Measurements from ENCODE around the gene PCNX4.
"Not testable (repeated sequence)": the region's sequence is repeated elsewhere in the genome, so short reads cannot be mapped to it uniquely, and the experiment has no call there.

PCNX4 gene

DNA sequence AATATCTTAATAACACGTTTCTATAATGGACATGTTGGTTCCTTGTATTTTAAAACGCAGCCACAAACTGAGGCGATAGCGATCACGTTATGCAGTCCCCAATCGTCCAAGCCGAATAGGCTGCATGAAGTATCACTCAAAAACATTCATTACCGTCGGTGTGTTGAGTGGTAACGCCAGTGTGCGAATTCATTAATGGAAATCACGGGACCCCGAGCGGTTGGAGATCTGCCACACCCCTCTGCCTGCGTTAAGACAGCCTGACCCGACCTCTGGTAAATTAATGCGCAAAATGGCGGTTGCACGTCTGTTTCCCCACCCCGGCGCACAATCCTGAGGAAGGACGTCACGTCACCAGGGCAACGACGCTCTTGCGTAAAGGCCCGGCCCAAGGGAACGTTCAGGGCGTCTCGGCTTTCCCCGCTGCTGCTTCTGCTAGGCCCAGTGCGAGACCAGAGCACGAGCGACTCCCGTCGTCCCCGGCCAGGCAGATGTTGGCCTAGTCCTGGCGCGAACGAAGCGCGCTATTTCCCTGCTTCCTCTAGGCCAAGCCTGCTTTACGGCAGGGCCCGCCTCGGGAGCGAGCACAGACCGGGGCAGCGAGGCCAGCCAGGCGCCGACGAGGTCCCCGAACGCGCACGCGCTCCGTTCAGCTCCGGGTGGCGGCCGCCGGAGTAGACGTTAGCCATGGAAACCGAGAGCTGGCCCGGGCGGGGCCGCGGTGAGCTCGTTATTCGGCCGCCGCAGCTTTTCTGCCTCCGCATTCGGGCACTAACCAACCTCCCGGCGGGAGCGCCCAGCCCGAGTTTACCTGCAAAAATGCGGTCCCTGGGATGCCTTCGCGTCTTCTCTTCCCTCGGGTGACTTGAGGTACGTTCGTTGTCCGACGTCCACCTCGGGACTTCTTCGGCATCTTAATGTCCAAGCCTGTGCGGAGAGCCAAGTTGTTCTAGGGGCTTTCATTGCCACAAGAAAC lies at the start of gene PCNX4:
Gene PCNX4, plus strand, starts transcription at position 374 of the 976 bp plus-strand sequence. CDS start 15,716 bp downstream, outside the sequence.
- H3K4me3 ChIP-seq (ENCODE audit: low read depth, low read length), result peak within 1 kb of the TSS; percentile 60
- TF ChIP-seq, protein P1, sequence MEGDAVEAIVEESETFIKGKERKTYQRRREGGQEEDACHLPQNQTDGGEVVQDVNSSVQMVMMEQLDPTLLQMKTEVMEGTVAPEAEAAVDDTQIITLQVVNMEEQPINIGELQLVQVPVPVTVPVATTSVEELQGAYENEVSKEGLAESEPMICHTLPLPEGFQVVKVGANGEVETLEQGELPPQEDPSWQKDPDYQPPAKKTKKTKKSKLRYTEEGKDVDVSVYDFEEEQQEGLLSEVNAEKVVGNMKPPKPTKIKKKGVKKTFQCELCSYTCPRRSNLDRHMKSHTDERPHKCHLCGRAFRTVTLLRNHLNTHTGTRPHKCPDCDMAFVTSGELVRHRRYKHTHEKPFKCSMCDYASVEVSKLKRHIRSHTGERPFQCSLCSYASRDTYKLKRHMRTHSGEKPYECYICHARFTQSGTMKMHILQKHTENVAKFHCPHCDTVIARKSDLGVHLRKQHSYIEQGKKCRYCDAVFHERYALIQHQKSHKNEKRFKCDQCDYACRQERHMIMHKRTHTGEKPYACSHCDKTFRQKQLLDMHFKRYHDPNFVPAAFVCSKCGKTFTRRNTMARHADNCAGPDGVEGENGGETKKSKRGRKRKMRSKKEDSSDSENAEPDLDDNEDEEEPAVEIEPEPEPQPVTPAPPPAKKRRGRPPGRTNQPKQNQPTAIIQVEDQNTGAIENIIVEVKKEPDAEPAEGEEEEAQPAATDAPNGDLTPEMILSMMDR (IDR thresholded peaks at IDR 0.05; ENCODE audit: control insufficient read depth, extremely low read depth, insufficient read depth), result no peak
- peak; percentile 98 for DNase-seq (ENCODE audit: low read depth)

DNA sequence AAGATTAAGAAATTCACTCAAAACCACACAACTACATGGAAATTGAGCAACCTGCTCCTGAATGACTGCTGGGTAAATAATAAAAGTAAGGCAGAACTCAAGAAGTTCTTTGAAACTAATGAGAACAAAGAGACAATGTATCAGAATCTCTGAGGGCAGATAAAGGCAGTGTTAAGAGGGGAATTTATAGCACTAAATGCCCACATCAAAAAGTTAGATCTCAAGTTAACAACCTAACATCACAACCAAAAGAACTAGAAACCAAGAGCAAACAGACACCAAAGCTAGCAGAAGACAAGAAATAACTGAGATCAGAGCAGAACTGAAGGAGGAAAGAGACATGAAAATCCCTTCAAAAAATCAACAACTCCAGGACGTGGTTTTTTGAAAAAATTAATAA lies 43.7 kb upstream of the PCNX4 start:
- H3K4me3 ChIP-seq (ENCODE audit: low read depth, low read length); DNase-seq (ENCODE audit: low read depth): not testable (repeated sequence)

DNA sequence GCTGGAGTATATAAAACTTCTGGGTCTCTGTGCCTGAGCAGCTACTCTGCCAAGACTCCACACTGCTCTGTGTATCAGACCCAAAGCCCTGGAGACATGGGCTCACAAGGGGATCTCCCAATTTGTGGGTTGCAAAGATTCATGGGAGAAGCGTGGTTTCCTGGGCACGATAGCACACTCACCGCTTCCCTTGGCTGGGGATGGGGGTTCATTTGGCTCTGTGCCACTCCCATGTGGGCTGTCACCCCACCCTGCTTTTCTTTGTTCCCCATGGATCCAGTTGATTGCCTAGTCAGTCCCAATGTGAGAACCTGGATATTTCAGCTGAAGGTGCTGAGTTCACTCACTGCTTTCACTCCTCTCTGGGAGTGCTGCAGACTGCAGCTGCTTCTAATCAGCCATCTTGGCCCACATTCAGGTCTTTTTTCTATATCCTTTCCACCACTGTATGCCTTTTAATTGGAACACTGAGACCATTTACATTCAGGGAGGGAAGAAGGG lies 40.0 kb upstream of the PCNX4 start:
- no peak overlapping the region for H3K4me3 ChIP-seq (ENCODE audit: low read depth, low read length)
- TF ChIP-seq, protein P1 (IDR thresholded peaks at IDR 0.05; ENCODE audit: control insufficient read depth, extremely low read depth, insufficient read depth), result no peak
- DNase-seq (ENCODE audit: low read depth), result no peak

DNA sequence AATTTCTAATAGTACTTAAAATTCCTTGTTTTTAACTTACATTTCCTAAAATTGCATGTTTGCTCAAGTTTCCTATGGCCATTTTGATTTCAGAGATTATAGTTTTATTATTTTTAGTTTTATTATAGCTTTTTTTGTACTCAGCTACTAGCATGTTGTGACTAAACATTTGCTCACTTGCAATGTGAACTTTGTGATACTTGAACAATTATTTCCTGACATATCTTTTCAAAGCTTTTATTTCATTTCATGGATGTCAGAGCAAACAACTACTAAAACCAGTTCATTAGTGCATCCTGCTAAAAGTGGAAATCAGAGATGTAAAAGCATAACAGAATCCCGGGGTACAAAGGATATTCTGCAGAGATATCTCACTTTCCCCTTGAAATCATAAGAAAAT lies 33.6 kb upstream of the PCNX4 start:
- DNase-seq (ENCODE audit: low read depth), result no peak
- TF ChIP-seq, protein P1 (IDR thresholded peaks at IDR 0.05; ENCODE audit: control insufficient read depth, extremely low read depth, insufficient read depth), result no peak
- no peak overlapping the region for H3K4me3 ChIP-seq (ENCODE audit: low read depth, low read length)

DNA sequence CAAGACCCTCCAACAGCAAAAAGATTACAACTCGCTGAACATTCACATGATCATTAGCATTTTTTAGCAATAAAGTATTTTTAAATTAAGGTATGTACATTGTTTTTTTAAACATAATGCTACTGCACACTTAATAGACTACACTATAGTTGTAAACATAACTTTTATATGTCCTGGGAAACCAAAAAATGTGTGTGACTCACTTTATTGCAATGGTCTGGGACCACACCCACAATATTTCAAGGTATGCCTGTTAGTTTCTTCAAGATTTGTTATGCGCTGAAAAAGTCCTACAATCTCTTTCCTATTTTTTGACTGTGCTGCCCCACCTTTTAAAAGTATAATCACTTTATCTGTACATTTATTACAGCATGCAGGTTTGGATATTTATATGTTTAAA lies 30.4 kb upstream of the PCNX4 start:
- DNase-seq (ENCODE audit: low read depth), result no peak
- H3K4me3 ChIP-seq (ENCODE audit: low read depth, low read length), result no peak overlapping the region
- TF ChIP-seq, protein P1 (IDR thresholded peaks at IDR 0.05; ENCODE audit: control insufficient read depth, extremely low read depth, insufficient read depth), result no peak

DNA sequence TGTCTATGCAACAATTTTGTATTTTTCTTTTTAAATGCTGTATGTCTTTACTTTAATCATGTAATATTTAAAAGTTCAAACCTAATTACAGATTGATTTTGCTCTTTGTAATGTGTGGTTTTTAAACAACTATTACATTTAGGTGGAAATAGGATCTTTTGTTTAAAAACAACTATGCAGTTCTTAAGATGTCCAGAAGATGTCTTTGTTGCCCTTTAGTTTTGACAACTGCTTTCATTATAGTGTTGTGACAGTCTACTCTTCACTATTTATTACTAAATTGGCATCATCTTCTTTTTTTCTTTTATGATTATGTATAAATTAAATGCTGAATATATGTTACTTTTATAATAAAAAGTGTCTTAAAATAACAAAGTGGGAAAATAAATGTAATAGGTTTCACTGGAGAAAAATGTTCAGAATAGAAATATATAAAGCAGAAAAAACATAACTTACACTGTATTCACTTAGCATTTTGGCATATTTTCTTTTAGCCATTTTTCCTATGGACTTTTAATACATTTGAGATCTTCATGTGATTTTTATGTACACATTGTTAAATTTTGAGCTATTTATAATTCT lies 27.1 kb upstream of the PCNX4 start:
- TF ChIP-seq, protein P1 (IDR thresholded peaks at IDR 0.05; ENCODE audit: control insufficient read depth, extremely low read depth, insufficient read depth), result peak; percentile 46
- no peak for DNase-seq (ENCODE audit: low read depth)
- no peak overlapping the region for H3K4me3 ChIP-seq (ENCODE audit: low read depth, low read length)

DNA sequence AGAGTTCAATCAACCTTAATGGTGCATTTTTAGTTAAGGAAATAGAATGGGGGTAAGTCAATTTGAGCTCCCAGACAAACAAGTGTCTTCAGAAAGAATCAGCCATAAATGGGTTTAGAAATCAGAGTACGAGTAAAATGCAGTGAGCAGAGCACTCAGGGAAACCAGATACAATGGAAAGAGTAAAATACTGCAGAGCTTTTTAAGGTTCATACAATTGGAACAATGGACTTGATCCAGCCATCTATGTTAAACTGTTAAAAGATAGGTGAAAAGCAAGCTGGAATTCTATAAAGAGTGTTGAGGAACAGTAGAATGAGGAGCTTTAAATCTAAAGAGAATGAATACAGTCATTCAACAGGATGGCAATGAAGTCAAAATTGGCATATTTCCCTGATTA lies 23.8 kb upstream of the PCNX4 start:
- H3K4me3 ChIP-seq (ENCODE audit: low read depth, low read length), result no peak overlapping the region
- DNase-seq (ENCODE audit: low read depth), result no peak
- TF ChIP-seq, protein P1 (IDR thresholded peaks at IDR 0.05; ENCODE audit: control insufficient read depth, extremely low read depth, insufficient read depth), result no peak

Measured in LNCaP clone FGC (cell line).